Activated B cell treated with CpG ODN at 0.5 μM for 24 hours (primary cell): ENCODE results near the gene SDK2. TPM values are rescaled to one million over a fixed set of nuclear protein-coding genes. Genes with fewer than 3 reads are reported as not detected.

Experiments used
- ATAC-seq: fragments of 200-7000 bp; cut with Tn5 transposase; one replicate; pipeline ENCODE4 v1.10.0; 2021; ENCODE audit warnings: low read depth, mild to moderate bottlenecking, moderate library complexity
- CTCF ChIA-PET: fragments of 350-600 bp; sonication (Branson Sonifier 250); formaldehyde crosslinking; loops from one replicate; lab custom pipeline; 2021; ENCODE audit warnings: antibody characterized with exemption; lab: Charles Lee
- POLR2A ChIA-PET: fragments of 350-600 bp; sonication (Branson Sonifier 250); formaldehyde crosslinking; loops from one replicate; lab custom pipeline; 2021; ENCODE audit warnings: antibody characterized with exemption; lab: Charles Lee
- DNase-seq: peaks from one replicate; pipeline ENCODE4 v3.0.0; 2022
- H3K27ac Mint-ChIP-seq: one replicate; pipeline ENCODE4 v1.8.0; 2020; ENCODE audit warnings: mixed read lengths
- H3K27me3 Mint-ChIP-seq: one replicate; pipeline ENCODE4 v1.8.0; 2021; ENCODE audit warnings: mixed read lengths
- H3K36me3 Mint-ChIP-seq: one replicate; pipeline ENCODE4 v1.8.0; 2021; ENCODE audit warnings: low read depth, mixed read lengths
- H3K4me1 Mint-ChIP-seq: one replicate; pipeline ENCODE4 v1.8.0; 2021; ENCODE audit warnings: mixed read lengths
- H3K4me3 Mint-ChIP-seq: one replicate; pipeline ENCODE4 v1.8.0; 2020; ENCODE audit warnings: mild to moderate bottlenecking, mixed read lengths
- H3K9me3 Mint-ChIP-seq: one replicate; pipeline ENCODE4 v1.8.0; 2020; ENCODE audit warnings: mixed read lengths
- CTCF ChIP-seq: fragments of 200-600 bp; IDR thresholded peaks from one replicate; pipeline ENCODE4 v1.8.0; 2022; ENCODE audit warnings: antibody characterized with exemption, mild to moderate bottlenecking
- intact Hi-C: fragments of 100-400 bp; cut with micrococcal nuclease; formaldehyde crosslinking; loops from one replicate; pipeline ENCODE4 v1.15.1; 2024
- total RNA-seq: library from RNA; stranded (reverse); gene quantifications from 2 replicates; pipeline ENCODE4 v1.2.3, GENCODE V29; 2022

Gene SDK2
- total RNA-seq, 1 donor from 2014 or later = 2.5 TPM

GRCh38 chr17:73293480-73293911 is 350.7 kb downstream of the SDK2 start:
- ChIA-PET CTCF (no interaction called here), POLR2A (no interaction called here)
- H3K4me1 Mint-ChIP-seq = peaks cover 11% of the 10 kb centered on the region
- H3K4me3 Mint-ChIP-seq = no peak overlapping the region
- ATAC-seq = no peak
- DNase-seq = no peak
- H3K36me3 Mint-ChIP-seq = no peaks in the 10 kb centered on the region
- no peak for TF ChIP-seq CTCF
- H3K9me3 Mint-ChIP-seq = no peaks in the 10 kb centered on the region
- no peak overlapping the region for H3K27ac Mint-ChIP-seq
- peaks cover 7% of the 10 kb centered on the region for H3K27me3 Mint-ChIP-seq
- intact Hi-C loops = no loop called here

DNA sequence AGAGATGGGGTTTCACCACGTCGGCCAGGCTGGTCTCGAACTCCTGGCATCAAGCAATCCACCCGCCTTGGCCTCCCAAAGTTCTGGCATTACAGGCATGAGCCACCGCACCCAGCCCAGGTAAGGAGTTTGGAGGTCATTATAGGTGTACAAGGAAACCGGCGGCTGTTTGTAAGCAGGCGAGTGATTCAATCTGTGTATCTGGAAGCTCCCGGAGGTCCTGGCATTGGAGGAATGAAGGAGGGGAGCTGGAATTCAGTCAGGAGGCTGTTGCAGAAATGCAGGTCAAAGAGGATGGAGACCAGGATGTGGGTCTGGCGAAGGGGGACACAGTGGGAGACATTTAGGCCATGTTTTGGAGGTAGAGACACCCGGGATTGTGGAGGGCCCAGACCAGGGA is 351.2 kb downstream of the SDK2 start:
- no peak overlapping the region for H3K27ac Mint-ChIP-seq
- H3K27me3 Mint-ChIP-seq = peaks cover 7% of the 10 kb centered on the region
- no peak overlapping the region for H3K4me3 Mint-ChIP-seq

DNA sequence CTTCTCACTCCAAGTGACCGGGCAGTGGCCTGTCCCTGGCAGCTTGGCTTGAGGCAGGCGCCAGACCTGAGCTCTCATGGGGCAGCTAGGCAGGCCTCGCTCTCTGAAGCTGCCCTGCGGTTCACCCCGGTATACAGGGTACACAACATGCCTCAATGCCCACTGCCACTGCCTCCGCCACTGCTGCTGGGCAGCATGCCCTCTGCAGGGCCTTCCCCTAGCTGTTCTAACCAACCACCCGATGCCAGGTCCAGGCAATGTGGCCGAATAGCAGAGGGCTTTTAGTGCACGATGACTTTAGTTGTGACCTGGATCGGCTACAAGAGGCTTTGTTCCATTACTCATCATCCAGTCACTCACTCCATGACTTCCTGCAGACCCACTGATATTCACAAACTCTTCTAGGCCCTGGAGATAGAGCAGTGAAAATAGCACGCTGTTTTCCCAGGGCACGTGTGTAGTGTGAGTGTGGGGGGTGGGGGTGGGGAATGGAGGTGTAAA is 352.2 kb downstream of the SDK2 start:
- CTCF ChIA-PET = no interaction called here
- Mint-ChIP-seq H3K27me3 (peaks cover 10% of the 10 kb centered on the region), H3K9me3 (no peaks in the 10 kb centered on the region), H3K4me1 (peaks cover 11% of the 10 kb centered on the region), H3K27ac (no peak overlapping the region), H3K36me3 (no peaks in the 10 kb centered on the region), H3K4me3 (no peak overlapping the region)
- DNase-seq (no peak), ATAC-seq (no peak)
- intact Hi-C loops = no loop called here
- TF ChIP-seq CTCF = no peak
- POLR2A ChIA-PET = no interaction called here

More for the DNA sequence above, 351.2 kb downstream of the SDK2 start:
- no peak for TF ChIP-seq CTCF
- Mint-ChIP-seq H3K4me1 (peaks cover 11% of the 10 kb centered on the region), H3K36me3 (no peaks in the 10 kb centered on the region), H3K9me3 (no peaks in the 10 kb centered on the region)
- intact Hi-C loops = no loop called here
- DNase-seq (no peak), ATAC-seq (no peak)
- ChIA-PET CTCF (no interaction called here), POLR2A (no interaction called here)

DNA sequence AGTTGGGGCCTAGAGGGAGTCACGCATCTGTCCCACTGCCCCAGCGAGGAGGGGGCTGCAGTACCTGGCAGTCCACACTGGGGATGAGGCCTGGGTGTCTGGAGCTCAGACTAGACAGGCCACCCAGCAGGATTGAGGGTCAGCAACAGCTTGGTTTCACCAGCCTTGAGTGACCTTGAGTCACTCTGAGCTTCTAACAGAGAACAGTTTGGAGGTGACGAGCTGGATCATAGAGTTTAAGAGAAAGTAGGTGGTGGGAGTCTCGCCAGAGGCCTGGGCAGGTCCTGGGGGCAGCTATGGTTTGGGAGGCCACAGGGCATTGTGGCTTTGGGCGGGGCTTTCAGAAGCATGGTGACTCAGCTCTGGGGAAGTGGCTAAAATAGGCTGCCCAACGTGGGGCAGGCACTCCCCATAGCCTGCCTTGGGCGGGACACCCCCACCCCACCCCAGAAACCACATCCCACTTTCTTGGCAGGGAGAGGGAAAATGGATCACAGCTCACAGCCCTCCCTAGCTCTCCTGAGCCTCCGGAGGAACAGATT is 352.9 kb downstream of the SDK2 start:
- Mint-ChIP-seq H3K27me3 (peaks cover 11% of the 10 kb centered on the region), H3K9me3 (no peaks in the 10 kb centered on the region), H3K36me3 (no peaks in the 10 kb centered on the region), H3K4me1 (peaks cover 11% of the 10 kb centered on the region), H3K4me3 (no peak overlapping the region), H3K27ac (no peak overlapping the region)
- DNase-seq (no peak), ATAC-seq (no peak)
- TF ChIP-seq CTCF = no peak
- ChIA-PET CTCF (no interaction called here), POLR2A (no interaction called here)
- intact Hi-C loops = no loop called here

DNA sequence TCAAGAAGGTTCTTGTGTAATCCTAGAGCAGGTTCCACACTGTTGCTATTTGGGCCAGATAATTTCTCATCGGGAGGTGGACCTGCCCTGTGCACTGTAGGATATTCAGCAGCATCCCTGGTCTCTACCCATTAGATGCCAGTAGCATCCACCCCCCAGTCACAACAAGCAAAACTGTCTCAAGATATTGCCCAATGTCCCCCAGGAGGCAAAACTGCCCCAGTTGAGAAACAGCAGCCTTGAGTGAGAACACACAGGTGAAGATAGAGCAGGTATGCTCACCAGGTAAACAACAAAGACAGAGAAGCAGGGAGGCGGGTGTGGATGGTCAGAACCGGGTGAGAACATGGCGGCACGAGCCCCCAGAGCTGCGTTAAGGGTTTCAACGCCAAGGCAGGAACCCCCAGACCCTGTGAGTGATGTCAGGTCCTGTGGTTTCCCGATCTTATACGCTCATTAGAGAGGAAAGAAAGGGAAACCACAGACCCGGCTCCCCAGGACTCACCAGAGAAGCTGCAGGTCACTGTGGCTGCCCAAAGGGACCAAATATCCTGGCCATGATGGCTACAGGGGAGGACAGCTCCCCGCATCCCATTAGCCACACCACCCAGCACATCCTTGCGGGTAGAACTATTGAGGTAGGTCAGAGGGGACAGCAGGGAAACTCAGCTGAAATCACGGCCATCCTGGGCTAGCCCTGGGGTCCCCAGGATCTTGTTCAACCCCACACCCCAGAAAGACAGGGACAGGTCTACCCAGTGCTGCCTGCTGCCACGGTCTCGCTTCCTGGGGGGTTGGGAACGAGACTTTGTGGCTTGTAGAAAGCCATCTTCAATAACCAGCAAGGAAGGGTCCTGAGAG is 353.6 kb downstream of the SDK2 start:
- intact Hi-C loops = no loop called here
- Mint-ChIP-seq H3K4me3 (no peak overlapping the region), H3K27me3 (peaks cover 13% of the 10 kb centered on the region), H3K9me3 (no peaks in the 10 kb centered on the region), H3K27ac (no peak overlapping the region), H3K4me1 (peaks cover 11% of the 10 kb centered on the region), H3K36me3 (no peaks in the 10 kb centered on the region)
- TF ChIP-seq CTCF = no peak
- CTCF ChIA-PET = no interaction called here
- DNase-seq (no peak), ATAC-seq (no peak)
- POLR2A ChIA-PET = no interaction called here
